Measurements from ENCODE around the gene CPEB3. TPM values are rescaled to one million over a fixed set of nuclear protein-coding genes. Genes with fewer than 3 reads are reported as not detected.

The CPEB3 gene
- total RNA-seq, 1 experiment from 2014 or later = 1.0 TPM

DNA sequence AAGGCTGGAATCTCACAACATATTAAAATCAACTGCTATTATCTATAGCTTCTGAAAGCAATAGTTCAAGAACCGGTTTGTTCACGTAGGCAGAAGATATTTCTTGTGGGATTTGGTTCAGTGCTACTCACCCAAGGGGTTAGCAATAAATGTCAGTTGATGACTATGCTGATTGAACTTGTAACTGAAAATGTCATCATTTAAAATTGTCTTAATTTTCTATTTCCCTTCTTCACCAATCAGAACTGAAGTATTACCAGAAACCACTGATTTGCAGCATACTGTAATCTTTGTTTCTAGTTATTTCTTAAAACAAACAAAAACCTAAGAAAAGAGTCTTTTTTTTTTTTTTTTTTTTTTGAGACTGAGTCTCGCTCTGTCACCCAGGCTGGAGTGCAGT is 46.1 kb downstream of the CPEB3 start:
- DNase-seq = no peak
- H3K23ac ChIP-seq (ENCODE audit: insufficient read length, low read depth, low read length) = no peak overlapping the region
- H3K27ac Mint-ChIP-seq = no peak overlapping the region
- peaks cover under 1% of the 10 kb centered on the region; the same call in 1 of the 2 replicates for H3K27me3 ChIP-seq (ENCODE audit: insufficient read depth, low read length)
- no peak overlapping the region for H3K4ac ChIP-seq (ENCODE audit: low read depth, low read length)
- no peaks in the 10 kb centered on the region for H4K20me1 ChIP-seq (ENCODE audit: control insufficient read depth, insufficient read depth, insufficient read length)
- H2BK15ac ChIP-seq (ENCODE audit: low read depth, low read length) = no peak overlapping the region
- H4K8ac ChIP-seq (replicated peaks; ENCODE audit: insufficient read length, low read depth, low read length) = no peak overlapping the region
- no peak overlapping the region for H3K56ac ChIP-seq (ENCODE audit: insufficient read length, low read depth, low read length)
- TF ChIP-seq, protein P1, sequence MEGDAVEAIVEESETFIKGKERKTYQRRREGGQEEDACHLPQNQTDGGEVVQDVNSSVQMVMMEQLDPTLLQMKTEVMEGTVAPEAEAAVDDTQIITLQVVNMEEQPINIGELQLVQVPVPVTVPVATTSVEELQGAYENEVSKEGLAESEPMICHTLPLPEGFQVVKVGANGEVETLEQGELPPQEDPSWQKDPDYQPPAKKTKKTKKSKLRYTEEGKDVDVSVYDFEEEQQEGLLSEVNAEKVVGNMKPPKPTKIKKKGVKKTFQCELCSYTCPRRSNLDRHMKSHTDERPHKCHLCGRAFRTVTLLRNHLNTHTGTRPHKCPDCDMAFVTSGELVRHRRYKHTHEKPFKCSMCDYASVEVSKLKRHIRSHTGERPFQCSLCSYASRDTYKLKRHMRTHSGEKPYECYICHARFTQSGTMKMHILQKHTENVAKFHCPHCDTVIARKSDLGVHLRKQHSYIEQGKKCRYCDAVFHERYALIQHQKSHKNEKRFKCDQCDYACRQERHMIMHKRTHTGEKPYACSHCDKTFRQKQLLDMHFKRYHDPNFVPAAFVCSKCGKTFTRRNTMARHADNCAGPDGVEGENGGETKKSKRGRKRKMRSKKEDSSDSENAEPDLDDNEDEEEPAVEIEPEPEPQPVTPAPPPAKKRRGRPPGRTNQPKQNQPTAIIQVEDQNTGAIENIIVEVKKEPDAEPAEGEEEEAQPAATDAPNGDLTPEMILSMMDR (conservative IDR thresholded peaks at IDR 0.05) = no peak
- no peak overlapping the region for H3K9ac ChIP-seq (ENCODE audit: extremely low read depth, insufficient read length, low read length)
- no peak overlapping the region for H2BK12ac ChIP-seq (ENCODE audit: insufficient read length, low read depth, low read length)
- H3K4me1 Mint-ChIP-seq = peaks cover 20 to 30% of the 10 kb centered on the region in 2 experiments
- H3K9me3 Mint-ChIP-seq = no peaks in the 10 kb centered on the region
- H3K14ac ChIP-seq (ENCODE audit: insufficient read depth, low read length) = no peak overlapping the region
- no peak overlapping the region for H2BK20ac ChIP-seq (ENCODE audit: low read depth, low read length, poor library complexity, severe bottlenecking)
- H3K9me3 ChIP-seq (ENCODE audit: control insufficient read depth, low read depth, low read length) = no peaks in the 10 kb centered on the region
- H3K23me2 ChIP-seq (ENCODE audit: insufficient read length, low read depth, low read length, poor library complexity, severe bottlenecking) = peaks cover 14% of the 10 kb centered on the region
- H2AFZ ChIP-seq (ENCODE audit: low read length) = no peak overlapping the region
- no peak overlapping the region for H2BK5ac ChIP-seq (ENCODE audit: insufficient read length, low read length)
- H2BK120ac ChIP-seq (ENCODE audit: low read depth, low read length, poor library complexity, severe bottlenecking) = no peak overlapping the region
- no peaks in the 10 kb centered on the region for H3K79me1 ChIP-seq (ENCODE audit: insufficient read depth, low read depth, low read length, poor library complexity, severe bottlenecking)
- H3K27ac ChIP-seq (ENCODE audit: insufficient read length, low read depth, low read length) = no peak overlapping the region
- H3K36me3 Mint-ChIP-seq (ENCODE audit: insufficient read depth in 1 of 3, low read depth in 3 of 3) = no peaks in the 10 kb centered on the region
- no peak overlapping the region for H4K91ac ChIP-seq (ENCODE audit: insufficient read length, low read depth, low read length)
- no peak overlapping the region for H3T11ph ChIP-seq (ENCODE audit: low read length)
- no peak overlapping the region for H3K18ac ChIP-seq (ENCODE audit: insufficient read length, low read depth, low read length)
- H2AK5ac ChIP-seq (ENCODE audit: insufficient read length, low read length) = no peak overlapping the region
- no peaks in the 10 kb centered on the region for H3K79me2 ChIP-seq (ENCODE audit: insufficient read depth, low read length)
- WGBS (ENCODE audit: extremely low coverage, insufficient read length, low lambda C conversion rate) = no CpG with 5 or more reads among the region's 3 CpGs
- no peaks in the 10 kb centered on the region for H3K4me1 ChIP-seq (ENCODE audit: insufficient read depth, low read length)
- peaks cover 31% of the 10 kb centered on the region for H3K27me3 Mint-ChIP-seq (ENCODE audit: low read depth)
- H3K4me2 ChIP-seq (ENCODE audit: insufficient read depth, insufficient read length, low read length) = no peak overlapping the region
- H3K4me3 Mint-ChIP-seq = no peak overlapping the region
- H4K5ac ChIP-seq (ENCODE audit: insufficient read length, low read depth, low read length) = no peak overlapping the region
